ENCODE data around the gene MVP.

DNA sequence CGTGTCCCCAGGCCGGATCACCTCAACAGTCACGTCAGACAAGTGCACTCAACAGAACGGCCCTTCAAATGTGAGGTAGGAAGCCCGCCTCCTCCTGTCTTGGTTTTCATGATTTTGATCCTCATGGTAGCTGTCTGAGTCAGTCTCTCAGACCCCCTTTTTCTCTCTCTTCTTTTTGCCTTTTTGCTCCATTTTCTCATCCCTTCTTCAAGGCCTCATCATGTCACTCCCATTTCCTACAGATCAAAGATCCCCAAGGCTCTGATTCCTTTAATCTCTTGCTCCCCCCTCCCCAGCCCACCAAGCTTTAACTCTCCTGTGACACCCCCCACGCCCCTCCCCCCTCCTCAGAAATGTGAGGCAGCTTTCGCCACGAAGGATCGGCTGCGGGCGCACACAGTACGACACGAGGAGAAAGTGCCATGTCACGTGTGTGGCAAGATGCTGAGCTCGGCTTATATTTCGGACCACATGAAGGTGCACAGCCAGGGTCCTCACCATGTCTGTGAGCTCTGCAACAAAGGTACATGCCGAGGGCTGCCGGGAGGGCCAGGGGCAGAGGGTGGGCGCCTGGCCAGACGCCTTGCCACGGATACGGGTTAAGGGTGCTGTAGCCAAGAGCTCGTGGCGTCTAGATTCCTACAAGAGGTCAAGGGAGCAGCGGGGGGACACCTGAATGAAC is 11.9 kb upstream of the MVP start:
- TF ChIP-seq, protein P1, sequence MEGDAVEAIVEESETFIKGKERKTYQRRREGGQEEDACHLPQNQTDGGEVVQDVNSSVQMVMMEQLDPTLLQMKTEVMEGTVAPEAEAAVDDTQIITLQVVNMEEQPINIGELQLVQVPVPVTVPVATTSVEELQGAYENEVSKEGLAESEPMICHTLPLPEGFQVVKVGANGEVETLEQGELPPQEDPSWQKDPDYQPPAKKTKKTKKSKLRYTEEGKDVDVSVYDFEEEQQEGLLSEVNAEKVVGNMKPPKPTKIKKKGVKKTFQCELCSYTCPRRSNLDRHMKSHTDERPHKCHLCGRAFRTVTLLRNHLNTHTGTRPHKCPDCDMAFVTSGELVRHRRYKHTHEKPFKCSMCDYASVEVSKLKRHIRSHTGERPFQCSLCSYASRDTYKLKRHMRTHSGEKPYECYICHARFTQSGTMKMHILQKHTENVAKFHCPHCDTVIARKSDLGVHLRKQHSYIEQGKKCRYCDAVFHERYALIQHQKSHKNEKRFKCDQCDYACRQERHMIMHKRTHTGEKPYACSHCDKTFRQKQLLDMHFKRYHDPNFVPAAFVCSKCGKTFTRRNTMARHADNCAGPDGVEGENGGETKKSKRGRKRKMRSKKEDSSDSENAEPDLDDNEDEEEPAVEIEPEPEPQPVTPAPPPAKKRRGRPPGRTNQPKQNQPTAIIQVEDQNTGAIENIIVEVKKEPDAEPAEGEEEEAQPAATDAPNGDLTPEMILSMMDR (IDR thresholded peaks at IDR 0.05) = no peak
- no peak for TF ChIP-seq EP300 (IDR thresholded peaks at IDR 0.05)
- no peak for TF ChIP-seq POLR2A (IDR thresholded peaks at IDR 0.05)

Measured in tibial nerve (tissue), 4 donors.